HG02798 (cell line): ENCODE measurements around the gene FLT3LG.

Experiments used
- ATAC-seq: cut with Tn5 transposase; IDR thresholded peaks from one replicate; pipeline ENCODE4 v1.9.1; 2021; ENCODE audit warnings: mild to moderate bottlenecking; ENCODE audit not compliant: unreplicated experiment, poor library complexity

Gene FLT3LG

DNA sequence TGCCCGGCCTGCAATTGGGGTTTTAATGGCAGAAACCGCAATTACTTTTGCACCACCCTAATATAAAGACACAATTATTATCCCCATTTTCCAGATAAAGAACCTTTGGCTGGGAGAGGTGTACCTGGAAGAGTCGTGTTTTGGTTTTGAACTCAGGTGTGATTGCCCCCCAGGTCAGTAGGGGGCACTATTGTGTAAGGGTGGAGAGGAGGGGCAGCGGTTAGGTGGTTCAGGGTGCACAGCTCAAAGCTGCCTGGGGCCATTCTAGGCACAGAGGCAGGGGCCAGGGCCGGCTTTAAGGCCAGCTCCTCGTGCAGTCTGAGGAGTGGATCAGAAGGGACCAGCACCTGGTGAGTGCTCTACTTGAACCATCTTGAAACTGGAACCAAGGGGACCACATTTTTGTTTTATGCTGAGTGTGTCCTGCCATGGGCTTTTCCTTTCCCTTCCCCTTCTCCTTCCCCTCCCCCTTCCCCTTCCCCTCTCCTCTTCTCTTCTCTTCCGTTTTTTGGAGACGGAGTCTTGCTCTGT, 32.6 kb downstream of the FLT3LG start:
- no peak for ATAC-seq

DNA sequence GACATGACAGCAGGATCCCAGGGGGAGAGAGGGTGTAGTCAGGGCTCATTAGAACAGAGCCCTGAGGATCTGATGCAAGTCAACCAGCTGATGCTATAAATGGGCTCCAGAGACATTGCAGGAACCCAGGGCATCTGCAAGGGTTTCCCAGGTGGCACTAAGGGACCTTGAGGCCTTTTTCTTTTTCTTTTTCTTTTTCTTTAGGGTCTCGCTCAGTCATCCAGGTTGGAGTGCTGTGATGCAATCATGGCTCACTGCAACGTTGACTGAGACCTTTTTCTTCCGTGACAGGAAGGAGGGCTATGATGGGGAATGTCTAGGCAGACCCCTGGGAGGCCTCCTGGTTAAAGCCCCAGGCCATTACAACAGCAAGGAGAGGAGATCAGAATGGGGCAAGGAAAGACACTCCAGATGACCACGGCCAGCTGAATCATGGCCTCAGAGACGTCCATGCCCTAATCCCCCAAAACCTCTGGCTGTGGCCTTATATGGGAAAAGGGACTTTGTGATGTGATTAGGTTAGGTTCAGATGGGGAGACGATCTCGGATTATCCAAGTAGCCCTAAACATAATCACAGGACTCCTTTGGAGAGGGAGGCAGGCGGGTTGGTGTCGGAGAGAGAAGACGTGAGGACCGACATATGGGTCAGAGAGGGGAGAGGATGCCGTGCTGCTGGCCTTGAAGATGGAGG, 33.9 kb downstream of the FLT3LG start:
- no peak for ATAC-seq

DNA sequence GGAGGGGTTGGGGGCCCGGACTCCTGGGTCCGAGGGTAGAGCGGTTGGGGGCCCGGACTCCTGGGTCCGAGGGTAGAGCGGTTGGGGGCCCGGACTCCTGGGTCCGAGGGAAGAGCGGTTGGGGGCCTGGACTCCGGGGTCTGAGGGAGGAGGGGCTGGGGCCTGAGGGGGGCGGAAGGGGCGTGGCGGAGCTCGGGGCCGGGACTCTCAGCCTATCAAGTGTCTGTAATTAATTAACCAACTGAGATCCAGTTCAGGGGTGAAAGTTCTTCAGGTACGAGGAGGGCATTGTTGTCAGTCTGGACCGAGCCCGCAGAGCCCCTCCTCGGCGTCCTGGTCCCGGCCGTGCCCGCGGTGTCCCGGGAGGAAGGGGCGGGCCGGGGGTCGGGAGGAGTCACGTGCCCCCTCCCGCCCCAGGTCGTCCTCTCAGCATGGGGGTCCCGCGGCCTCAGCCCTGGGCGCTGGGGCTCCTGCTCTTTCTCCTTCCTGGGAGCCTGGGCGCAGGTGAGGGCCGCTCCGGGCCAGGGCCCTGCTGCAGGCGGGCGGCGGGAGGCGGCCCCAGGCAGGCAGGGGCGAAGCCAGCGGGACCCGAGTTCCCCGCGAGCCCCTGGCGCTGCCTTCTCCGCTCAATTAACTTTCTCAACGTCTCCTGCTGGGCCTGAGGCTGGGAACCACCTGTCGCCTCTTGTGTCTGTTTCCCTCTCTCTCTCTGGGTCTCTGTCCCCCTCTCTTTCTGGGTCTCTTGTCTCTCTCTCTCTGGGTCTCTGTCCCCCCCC, 39.1 kb downstream of the FLT3LG start:
- no peak for ATAC-seq

DNA sequence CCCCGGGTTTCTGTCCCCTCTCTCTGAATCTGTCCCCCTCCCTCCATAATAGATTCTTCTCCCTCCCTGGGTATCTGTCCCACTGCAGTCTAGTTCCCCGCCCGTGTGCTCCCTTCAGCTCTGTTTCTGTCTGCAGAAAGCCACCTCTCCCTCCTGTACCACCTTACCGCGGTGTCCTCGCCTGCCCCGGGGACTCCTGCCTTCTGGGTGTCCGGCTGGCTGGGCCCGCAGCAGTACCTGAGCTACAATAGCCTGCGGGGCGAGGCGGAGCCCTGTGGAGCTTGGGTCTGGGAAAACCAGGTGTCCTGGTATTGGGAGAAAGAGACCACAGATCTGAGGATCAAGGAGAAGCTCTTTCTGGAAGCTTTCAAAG, 39.7 kb downstream of the FLT3LG start:
- no peak for ATAC-seq

DNA sequence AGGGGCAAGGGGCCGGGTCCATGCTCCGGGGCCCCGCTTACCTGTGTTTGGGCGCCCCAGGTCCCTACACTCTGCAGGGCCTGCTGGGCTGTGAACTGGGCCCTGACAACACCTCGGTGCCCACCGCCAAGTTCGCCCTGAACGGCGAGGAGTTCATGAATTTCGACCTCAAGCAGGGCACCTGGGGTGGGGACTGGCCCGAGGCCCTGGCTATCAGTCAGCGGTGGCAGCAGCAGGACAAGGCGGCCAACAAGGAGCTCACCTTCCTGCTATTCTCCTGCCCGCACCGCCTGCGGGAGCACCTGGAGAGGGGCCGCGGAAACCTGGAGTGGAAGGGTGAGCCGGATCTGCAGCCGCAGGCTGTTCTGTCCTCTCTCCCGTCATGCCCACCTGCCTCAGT, 40.1 kb downstream of the FLT3LG start:
- ATAC-seq = no peak

DNA sequence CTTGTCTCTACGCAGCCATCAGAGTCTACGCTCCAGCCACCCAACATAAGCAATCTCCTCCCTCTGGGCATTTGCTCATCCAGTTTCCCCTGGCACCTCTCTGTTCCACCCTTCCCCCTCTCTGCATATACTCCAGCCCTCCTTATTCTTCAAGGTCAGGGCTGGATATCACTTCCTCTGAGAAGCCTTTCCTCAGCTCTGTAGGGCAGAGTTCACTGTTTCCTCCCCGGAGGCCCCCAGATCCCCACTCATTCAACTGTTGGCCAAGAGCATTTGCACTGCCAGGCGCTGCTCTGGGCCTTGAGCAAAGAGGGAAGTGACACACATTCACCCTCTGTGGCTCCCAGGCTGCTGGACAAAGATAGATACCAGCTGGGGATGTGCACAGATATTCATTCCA, 41.8 kb downstream of the FLT3LG start:
- ATAC-seq = no peak

DNA sequence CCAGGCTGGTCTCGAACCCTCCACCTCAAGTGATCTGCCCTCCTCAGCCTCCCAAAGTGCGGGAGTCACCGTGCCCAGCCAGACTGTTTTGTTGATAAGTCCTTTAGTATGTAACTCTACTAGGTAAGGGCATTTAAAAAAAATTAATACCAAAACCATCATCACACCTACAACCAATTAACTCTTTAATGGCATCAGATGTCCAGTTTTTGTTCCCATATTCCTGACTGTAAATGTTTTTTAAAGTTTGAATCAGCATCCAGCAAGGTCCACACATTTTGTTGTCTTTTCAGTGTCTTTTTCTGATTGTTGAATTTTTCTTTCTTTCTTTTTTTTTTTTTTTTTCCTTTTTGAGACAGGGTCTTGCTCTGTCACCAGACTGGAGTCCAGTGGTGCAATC, 44.0 kb downstream of the FLT3LG start:
- no peak for ATAC-seq

DNA sequence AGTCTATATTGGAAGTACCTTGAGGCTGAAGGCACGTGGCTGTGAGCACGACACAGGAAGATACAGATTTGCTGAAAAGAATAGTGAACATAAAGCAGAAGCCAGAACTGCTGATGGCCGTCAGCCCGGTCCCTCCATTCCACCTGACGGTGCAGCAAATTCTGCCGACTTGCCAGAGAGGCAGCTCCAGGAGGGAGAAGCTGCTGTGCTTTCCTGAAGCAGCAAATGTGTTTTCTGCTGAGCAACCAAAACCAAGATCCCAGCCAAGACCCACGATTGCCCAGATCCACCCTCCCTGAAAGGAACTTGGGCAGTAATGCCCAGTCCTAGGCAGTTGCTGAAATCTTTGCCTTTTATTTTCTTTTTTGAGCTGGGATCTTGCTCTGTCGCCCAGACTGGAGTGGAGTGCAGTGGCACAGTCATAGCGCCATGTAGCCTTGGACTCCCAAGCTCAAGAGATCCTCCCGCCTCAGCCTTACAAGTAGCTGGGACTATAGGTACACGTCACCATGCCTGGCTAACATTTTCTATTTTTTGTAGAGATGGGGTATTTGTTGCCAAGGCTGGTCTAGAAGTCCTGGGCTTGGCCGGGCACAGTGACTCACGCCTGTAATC, 46.8 kb downstream of the FLT3LG start:
- ATAC-seq = no peak

DNA sequence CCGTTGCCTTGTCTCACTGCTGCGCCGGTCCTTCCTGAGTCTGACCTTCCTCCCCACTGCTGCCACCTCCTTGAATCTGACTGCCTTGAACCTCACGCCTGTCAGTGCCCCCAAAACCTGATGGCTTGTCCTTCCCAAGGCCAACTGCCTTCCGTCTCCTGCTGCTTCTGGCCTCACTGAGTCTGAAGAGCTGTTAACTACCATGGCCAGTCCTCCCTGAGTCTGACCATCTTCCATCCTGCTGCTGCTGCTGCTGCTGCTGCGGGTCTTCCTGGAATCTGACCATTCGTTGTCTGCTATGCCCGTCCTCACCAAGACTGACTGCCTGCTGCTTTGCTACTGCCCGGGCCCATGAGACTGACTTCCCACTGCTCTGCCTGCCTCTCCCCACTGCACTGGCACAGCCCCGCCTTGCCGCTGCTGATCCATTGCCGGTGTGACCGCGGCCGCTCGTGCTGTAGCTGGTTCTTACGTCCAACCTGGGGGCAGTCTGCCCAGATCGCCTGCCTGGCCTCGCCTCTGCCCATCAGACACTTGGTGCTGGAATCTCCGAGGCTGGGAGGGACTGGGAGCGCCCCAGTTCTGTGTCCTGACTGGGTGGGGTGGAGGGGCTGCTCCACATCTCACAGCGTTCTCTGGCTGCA, 50.9 kb downstream of the FLT3LG start:
- no peak for ATAC-seq

DNA sequence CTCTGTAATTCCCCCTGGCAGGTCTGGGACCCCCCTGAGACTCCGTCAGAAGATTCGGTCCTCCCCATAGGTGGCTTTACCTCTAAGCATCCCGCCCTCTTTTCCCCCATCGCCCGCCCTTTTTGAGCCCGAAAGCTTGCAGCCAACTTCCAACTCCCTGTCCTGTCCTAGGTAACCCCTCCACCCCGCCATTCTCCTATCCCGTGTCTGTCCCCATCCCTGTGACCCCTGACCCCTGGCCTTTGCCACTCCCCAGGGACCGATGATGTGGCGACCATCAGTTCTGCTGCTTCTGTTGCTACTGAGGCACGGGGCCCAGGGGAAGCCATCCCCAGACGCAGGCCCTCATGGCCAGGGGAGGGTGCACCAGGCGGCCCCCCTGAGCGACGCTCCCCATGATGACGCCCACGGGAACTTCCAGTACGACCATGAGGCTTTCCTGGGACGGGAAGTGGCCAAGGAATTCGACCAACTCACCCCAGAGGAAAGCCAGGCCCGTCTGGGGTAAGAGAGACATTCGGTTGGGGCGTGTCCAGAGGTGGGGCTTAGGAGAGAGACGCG, 54.3 kb downstream of the FLT3LG start:
- ATAC-seq = no peak

DNA sequence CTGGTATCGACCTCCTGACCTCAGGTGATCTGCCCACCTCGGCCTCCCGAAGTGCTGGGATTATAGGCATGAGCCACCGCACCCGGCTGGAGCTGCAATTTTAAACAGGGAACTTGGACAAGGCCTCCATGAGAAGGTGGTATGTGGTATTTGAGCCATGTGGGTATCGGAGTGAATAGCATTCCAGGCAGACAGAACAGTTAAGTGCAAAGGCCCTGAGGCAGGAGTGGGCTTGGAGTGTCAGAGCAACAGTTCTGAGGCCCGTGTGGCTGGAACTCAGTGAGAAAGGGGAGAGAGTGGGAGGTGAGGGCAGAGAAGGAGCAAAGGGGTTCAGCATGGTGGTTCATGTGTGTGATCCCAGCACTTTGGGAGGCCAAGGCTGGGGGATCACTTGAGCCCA, 56.7 kb downstream of the FLT3LG start:
- no peak for ATAC-seq

DNA sequence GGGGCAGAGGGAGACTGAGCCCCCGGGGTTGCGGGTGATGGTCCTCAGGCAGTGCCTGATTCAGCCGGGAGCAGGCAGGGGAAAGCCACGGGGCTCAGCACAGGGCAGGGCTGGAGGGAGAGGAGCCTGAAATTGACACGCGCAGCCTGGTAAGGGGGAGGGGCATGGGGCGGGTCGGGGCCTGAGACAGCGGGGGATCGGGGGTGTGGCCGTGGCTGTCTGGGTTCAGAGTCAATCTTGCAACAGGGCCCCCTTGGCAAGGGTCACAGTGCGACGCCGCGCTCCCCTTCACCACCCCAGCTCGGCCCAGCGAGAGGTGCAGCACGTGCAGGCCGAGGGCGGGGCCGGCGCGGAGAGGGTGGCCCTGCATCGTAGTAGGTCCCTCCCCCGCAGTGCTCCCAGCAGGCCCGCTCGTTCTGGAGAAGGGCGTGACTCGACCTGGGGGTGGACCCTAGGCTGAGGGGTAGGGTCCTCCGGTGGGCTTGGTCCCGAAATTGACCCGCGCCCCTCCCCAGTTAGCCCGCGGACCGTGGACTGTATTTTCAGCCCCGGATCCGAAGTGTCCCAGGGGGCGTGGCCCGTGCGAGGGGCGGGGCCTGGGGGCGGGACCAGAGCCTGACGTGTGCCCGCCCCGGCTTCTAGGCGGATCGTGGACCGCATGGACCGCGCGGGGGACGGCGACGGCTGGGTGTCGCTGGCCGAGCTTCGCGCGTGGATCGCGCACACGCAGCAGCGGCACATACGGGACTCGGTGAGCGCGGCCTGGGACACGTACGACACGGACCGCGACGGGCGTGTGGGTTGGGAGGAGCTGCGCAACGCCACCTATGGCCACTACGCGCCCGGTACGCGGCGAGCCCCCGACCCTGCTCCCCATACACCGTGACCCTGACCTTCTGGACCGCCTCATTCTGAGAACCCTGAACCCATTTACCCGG, 59.8 kb downstream of the FLT3LG start:
- ATAC-seq = peak; percentile 83

DNA sequence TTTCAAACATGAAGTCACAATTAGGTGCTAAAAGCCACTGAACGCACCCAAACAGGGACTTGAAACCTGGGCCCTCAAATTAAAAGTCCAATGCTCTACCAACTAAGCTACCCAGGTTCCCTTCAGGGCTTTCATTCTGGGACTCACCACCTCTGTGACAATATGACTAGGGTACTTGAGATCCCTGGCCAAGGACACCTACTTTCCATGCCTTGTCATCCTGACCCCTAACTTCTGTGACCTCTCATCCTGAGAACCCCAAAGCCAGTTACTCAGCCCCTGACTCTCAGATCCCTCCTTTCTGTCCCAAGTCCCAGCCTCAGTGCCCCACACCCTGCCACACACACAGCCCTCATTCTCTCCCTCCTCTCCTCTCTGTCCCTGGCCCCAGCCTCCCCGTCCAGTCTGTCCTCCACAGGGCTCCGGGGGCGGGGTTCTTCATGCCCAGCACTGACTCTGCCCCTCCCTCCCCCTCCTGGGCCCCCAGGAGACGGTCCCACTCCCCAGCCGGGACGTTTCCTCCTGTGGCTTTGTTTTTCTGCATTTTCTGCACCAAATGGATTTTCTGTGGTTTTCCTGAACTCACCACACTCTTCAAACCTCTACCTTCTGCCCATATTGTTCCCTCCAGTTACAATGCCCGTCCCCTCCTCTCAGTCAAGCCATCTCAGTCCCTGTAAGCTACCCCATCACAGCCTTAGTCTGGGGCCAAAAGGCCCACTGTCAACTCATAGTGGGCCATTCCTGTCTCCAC, 60.8 kb downstream of the FLT3LG start:
- no peak for ATAC-seq
